ENCODE measurements around the gene THOC1.

DNA sequence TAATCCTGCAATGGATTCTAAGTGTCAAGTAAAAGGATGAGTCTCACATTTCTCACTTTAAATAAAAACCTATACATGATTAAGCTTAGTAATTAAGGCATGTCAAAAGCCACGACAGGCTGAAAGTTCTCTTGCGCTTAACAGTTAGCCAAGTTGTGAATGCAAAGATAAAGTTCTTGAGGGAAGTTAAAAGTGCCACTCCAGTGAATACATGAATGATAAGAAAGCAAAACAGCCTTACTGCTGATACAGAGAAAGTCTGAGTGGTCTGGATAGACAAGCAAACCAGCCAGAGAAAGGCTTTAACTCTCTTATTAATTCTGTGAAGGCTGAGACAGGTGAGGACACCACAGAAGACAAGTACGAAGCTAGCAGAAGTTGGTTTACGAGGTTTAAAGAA is 12.7 kb downstream of the THOC1 start:
- TF ChIP-seq, protein P1, sequence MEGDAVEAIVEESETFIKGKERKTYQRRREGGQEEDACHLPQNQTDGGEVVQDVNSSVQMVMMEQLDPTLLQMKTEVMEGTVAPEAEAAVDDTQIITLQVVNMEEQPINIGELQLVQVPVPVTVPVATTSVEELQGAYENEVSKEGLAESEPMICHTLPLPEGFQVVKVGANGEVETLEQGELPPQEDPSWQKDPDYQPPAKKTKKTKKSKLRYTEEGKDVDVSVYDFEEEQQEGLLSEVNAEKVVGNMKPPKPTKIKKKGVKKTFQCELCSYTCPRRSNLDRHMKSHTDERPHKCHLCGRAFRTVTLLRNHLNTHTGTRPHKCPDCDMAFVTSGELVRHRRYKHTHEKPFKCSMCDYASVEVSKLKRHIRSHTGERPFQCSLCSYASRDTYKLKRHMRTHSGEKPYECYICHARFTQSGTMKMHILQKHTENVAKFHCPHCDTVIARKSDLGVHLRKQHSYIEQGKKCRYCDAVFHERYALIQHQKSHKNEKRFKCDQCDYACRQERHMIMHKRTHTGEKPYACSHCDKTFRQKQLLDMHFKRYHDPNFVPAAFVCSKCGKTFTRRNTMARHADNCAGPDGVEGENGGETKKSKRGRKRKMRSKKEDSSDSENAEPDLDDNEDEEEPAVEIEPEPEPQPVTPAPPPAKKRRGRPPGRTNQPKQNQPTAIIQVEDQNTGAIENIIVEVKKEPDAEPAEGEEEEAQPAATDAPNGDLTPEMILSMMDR (IDR thresholded peaks at IDR 0.05) = no peak
- TF ChIP-seq EP300 (IDR thresholded peaks at IDR 0.05) (no peak), POLR2AphosphoS5 (IDR thresholded peaks at IDR 0.05) (no peak)
